ENCODE data around the gene GTF3C5.
"Not testable (repeated sequence)": the region's sequence is repeated elsewhere in the genome, so short reads cannot be mapped to it uniquely, and the experiment has no call there.

GTF3C5 gene

GRCh38 chr9:133031130-133031422 is 279 bp downstream of the GTF3C5 start:
- DNase-seq (ENCODE audit: low spot score) = no peak

- no peak for DNase-seq (ENCODE audit: low spot score)
Measured at GRCh38 chr9:133031496-133031911, 707 bp downstream of the GTF3C5 start.

DNA sequence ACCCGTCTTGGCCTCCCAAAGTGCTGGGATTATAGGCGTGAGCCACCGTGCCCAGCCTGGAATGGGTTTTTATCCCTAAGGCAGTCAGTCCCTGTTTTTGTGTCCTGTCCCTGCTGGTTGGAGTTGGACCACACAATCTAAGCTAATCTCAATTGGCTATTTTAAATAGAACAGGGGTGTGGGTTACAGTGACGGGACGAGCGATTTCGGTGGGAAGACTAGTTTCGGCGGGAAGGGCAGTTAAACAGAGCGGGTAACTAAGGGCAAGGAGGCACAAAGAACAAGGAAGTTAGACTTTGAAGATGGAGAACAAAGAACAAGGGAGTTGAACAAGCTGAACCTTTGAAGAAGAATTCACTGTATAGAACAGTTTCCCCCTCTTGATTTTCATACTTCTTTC is 1.4 kb downstream of the GTF3C5 start:
- no peak for DNase-seq (ENCODE audit: low spot score)

- no peak for DNase-seq (ENCODE audit: low spot score)
Measured at GRCh38 chr9:133035669-133036068, 4.9 kb downstream of the GTF3C5 start.

GRCh38 chr9:133037775-133038515 is 7.1 kb downstream of the GTF3C5 start:
- no peak for DNase-seq (ENCODE audit: low spot score)

DNA sequence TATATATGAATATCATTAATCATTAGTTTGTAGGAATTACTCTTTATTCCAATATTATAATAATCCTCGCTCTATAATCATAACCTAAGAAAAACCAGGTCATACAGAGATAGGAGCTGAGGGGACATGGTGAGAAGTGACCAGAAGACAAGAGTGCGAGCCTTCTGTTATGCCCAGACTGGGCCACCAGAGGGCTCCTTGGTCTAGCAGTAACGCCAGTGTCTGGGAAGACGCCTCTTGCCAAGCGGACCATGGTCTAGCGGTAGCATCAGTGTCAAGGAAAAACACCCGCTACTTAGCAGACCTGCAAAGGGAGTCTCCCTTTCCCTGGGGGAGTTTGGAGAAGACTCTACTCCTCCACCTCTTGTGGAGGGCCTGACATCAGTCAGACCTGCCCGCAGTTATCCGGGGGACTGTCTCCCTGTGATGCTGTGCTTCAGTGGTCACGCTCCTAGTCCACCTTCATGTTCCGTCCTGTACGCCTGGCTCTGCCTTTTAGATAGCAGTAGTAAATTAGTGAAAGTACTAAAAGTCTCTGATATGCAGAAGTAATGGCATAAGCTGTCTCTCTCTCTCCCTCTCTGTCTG is 10.2 kb downstream of the GTF3C5 start:
- not testable (repeated sequence) for DNase-seq (ENCODE audit: low spot score)

- no peak for DNase-seq (ENCODE audit: low spot score)
Measured at GRCh38 chr9:133041958-133042357, 11.2 kb downstream of the GTF3C5 start.

DNA sequence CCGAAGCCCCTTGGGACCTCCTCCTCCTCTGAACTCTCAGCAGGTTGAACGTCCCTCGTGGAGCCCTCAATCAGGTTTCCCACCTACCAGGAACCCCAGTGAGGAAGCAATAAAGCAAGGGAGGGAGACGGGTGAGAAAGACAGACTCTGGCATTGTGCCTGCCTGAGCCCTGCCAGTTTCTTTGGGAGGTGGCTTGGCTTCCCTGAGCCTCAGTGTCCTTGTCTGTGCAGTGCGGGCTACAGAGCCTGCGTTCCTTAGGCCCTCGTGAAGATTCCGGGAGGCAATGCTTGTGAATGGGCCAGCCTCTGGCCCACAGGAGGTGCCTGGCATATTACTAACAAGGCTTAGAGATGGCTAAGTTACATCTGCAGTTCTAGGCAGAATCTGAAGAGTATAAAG is 11.9 kb downstream of the GTF3C5 start:
- DNase-seq (ENCODE audit: low spot score) = no peak

GRCh38 chr9:133043449-133044035 is 12.7 kb downstream of the GTF3C5 start:
- DNase-seq (ENCODE audit: low spot score) = no peak

DNA sequence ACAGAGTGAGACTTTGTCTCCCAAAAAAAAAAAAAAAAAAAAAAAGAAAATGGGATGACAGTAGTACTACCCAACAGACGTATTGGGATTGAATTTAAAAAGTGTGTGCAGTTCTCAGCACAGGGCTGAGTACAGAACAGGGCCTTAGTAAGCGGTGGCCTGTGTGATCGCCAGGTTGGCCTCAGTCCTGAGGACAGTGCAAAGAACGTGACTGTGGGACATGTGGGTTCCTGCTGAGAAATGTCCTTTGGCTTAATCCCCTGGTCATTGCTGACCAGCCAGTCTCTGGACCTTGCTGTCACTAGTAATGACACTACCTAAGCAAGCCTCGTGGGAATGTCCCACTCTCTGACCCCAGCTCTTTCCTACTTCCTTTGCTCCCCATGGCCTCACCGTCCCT is 13.3 kb downstream of the GTF3C5 start:
- DNase-seq (ENCODE audit: low spot score) = no peak

DNA sequence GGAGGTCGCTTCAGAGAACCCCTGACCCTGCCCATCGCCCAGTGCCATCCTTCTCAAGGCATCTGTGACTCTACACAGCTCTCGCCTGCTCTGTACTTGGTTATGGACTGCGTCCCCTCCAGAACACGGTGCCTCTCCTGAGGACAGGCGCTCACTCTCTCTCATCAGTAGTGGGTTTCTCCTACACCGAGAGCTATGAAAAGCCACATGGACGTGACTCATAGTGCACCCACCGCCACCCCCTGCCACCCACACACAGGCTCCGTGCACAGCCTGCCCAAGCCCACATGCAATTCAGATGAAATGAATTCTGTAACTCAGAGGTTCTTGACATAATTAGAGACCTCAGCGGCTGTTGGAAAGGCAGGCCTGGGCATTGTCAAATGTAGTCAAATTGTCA is 13.9 kb downstream of the GTF3C5 start:
- no peak for DNase-seq (ENCODE audit: low spot score)

GRCh38 chr9:133045132-133045531 is 14.3 kb downstream of the GTF3C5 start:
- no peak for DNase-seq (ENCODE audit: low spot score)

DNA sequence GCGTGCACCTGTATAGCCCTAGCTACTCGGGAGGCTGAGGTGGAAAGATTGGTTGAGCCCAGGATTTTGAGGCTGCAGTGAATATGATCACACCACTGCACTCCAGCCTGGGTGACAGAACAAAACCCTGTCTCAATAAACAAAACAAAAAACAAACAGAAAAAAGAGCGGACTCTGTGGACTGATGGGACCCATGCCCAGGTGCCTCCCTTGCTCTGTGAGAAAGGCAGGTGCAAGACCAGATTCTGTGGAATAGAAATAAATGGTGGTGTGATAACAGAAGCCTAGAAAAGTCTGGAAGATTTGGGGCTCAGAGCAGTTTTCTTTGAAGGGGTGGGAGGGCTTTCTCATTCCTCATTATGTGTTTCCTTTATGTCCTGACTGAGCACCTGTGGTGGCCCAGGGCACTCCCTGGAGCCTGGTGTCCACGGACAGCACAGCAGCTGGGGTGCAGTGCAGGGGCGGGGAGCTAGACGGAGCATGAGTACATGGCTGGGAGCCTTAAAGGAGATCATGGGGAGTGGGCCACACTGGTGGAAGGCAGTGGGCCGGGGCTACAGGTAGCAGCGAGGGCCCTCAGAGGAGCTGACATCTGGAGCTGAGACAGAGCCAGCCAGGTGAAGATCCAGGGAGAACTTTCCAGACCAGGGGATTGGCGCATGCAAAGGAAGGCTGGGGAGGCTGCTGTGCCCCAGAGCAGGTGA is 15.6 kb downstream of the GTF3C5 start:
- DNase-seq (ENCODE audit: low spot score) = no peak

- DNase-seq (ENCODE audit: low spot score) = no peak
Measured at GRCh38 chr9:133046900-133047295, 16.1 kb downstream of the GTF3C5 start.

GRCh38 chr9:133048595-133048994 is 17.8 kb downstream of the GTF3C5 start:
- DNase-seq (ENCODE audit: low spot score) = no peak

DNA sequence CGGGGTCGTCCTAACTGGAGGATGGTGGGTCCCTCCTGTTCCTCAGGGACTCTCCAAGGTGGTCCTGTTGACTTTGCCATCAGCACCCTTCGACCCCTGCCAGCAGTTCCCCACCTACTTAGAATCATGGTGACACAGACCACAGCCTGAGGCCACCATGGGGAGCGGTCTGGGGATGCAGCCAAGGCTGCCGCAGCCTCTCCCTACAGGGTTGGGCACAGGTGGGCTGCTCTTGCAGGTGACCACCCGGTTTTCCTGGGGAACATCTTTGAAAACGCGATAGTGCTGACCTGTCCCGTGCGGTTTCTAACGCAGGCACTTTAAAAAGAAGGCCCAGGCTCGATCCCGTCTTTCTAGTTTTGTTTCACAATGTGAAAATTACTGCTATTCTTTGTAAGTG is 18.2 kb downstream of the GTF3C5 start:
- no peak for DNase-seq (ENCODE audit: low spot score)

DNA sequence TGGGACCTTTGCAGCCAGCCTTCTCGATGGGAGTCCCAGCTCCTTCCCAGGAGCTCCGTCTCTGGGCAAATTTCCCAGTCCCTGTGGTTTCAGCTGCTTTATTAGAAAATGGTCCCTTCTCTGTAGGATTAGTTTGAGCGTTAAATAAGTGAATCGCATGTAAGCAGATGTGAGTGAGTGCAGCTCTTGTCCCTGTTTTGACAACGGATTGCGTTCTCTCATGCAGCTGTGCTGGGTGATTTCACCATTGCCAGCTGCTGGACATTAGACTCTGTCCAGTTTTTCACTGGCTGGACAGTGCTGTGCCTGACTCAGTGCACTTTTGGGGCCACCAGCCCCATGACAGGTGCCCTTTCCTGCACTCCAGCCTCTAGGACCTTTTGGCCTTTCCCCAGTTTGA is 19.3 kb downstream of the GTF3C5 start:
- DNase-seq (ENCODE audit: low spot score) = no peak

- DNase-seq (ENCODE audit: low spot score) = no peak
Measured at GRCh38 chr9:133050781-133051180, 20.0 kb downstream of the GTF3C5 start.

GRCh38 chr9:133051281-133051900 is 20.6 kb downstream of the GTF3C5 start:
- DNase-seq (ENCODE audit: low spot score) = no peak

DNA sequence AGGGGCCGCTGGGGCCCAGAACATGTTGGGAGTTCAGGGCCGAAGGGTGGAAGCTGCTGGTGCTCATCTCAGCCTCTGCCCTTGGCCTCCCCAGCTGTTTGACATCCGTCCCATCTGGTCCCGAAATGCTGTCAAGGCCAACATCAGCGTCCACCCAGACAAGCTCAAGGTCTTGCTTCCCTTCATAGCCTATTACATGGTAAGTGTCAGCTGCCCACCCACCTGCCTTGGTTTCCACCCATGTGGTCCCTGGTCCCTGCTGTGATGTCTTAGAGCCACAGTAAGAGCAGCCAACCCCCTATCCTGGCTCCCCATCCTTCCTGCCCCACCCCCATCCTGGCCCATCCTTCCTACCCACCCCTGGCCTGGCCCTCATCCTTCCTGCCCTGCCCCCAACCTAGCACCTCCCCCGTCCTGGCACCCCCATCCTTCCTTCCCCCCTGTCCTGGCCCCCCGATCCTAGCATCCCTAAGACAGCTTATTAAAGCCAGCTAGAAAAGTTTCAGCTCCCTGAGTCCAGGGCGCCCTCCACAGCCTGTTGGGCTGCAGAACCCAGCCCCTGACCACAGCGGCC is 21.3 kb downstream of the GTF3C5 start:
- no peak for DNase-seq (ENCODE audit: low spot score)

DNA sequence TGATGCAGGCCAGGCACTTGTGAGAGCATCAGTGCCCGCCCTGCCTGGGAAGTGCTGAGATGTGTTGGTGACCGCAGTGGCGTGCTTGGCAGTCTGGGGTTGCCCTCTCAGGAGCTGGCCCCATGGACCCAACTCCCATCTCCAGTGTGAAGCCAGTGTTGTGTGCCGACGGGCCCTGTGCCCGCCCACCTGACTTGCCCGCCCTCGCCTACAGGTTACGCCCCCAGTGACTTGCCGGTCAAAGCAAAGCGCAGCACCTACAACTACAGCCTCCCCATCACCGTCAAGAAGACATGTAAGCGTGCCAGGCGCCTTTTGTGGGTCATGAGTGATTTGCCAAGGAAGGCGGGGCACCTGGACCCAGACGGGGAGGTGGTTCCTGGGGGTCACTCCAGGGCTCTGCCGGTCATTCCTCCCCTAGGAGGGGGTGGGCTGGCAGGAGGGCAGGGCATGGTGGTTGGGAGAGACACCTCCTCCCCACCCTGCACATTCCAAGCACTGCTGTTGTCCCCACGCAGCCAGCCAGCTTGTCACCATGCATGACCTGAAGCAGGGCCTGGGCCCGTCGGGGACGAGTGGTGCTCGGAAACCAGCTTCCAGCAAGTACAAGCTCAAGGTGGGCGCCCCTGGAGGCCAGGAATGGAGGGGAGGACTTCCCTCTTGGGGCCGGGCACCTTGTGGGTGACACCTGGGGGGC is 23.5 kb downstream of the GTF3C5 start:
- DNase-seq (ENCODE audit: low spot score) = no peak

DNA sequence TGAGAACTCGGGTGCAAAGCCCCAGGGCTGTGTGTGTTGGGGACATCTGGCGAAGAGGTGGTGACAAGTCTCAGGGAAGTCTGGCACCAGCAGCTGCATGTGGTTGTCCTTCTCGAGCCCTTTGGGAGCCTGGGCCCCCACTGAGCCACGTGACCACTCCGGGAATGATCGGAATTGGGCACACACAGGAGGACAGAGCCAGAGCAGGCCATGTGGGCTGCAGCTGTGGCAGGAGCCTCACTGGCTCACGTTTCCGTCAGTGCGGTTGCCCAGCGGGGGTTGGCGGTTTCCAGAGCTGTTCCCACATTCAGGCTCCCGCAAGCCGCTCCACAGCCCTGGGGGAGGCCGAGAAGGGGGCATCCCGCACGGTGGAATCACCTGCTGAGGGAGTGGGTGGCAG is 24.2 kb downstream of the GTF3C5 start:
- DNase-seq (ENCODE audit: low spot score) = no peak
